HG02610 (cell line): ENCODE data around the gene ZSCAN31.
"Not testable (repeated sequence)": the region's sequence is repeated elsewhere in the genome, so short reads cannot be mapped to it uniquely, and the experiment has no call there.

Experiments used
- ATAC-seq: cut with Tn5 transposase; IDR thresholded peaks from one replicate; pipeline ENCODE4 v1.9.1; 2021; ENCODE audit warnings: mild to moderate bottlenecking, moderate library complexity; ENCODE audit not compliant: unreplicated experiment

Gene ZSCAN31

DNA sequence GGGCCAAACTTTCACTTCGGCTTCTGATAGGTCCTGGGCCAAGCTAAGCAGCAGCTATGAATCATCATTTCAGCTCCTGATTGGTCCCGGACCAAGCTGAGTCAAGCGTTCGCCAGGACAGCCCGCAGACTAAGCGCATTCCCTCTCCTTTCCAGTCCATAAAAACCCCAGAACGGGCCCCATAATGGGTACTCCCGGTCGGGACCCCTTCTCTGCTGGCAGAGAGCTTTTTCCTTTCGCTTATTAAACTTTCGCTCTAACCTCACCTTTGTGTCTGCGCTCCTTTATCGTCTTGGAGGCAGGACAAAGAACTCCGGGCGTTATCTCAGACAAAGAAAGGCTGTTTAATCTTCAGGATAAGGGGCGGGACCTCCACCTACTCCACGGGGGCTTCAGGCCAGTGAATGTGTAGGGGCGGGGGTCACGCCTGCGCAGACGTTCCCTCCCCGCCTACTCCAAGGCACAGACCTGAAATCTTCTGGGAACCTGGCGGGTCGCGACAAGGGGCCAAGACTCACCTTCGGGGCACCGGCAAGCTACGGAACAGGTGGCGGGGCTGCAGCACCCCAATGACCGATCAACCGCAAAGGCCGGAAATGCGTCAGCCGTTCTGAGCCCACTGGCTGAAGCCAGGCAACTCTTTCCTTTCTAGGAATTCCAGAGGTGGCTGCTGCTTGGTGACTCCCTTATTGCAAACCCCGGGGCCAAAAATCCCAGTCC, at the start of gene ZSCAN31:
TSS of gene ZSCAN31 (minus strand) at position 585 of the 720 bp plus-strand sequence. CDS start 6,465 bp downstream, outside the sequence.
- ATAC-seq, result peak; percentile 91

GRCh38 chr6:28384143-28384533, 48.2 kb upstream of the ZSCAN31 start:
- ATAC-seq, result no peak

- ATAC-seq, result peak; percentile 95
Measured at GRCh38 chr6:28383235-28384142, 47.5 kb upstream of the ZSCAN31 start.

DNA sequence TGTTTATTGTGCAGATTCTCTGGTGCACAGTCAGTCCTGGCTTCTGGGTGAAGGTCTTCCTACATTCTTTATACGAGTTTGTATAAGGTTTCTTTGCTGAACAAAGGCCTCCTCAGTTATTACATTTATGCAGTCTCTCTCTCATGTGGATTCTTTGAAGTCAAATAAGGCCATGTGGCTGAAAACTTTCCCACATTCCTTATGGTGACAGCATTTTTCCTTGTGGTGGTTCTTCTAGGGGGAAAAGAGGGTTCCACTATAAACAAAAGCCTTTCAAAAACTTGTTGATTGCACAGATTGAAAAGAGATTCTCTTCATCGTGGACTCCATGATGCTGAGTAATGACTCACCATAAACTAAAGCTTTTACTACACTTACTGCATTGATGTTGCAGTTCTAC, 44.4 kb upstream of the ZSCAN31 start:
- no peak for ATAC-seq

DNA sequence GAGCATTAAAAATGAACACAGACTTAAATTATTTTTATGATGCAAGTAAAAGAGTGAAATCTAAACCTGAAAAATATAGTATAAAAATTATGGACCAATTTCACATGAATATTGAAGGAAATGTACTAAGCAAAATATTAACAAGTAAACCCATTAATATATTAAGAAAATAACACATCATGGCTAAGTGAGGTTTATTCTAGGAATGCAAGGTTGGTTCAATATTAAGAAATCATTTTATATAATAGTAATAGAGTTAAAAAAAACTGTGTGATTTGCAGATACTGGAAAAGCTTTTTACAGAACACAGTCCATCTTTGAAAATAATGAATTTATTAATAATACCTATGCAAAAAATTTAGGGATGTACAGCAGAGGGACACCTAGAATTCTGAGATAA, 42.7 kb upstream of the ZSCAN31 start:
- no peak for ATAC-seq

DNA sequence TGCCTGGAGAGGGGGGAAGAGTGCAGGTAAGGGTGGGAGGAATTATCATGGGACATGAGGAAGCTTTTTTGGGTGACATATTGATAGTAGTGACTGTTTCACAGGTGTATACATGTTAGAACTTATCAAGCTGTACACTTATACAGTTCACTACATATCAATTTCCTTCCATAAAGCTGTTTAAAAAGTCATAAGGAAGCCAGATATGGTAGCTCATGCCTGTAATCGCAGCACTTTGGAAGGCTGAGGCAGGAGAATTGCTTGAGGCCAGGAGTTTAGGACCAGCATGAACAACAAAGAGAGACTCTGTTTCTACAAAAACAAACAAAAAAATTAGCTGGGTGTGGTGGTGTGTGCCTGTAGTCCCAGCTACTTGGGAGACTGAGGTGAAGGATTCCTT, 41.9 kb upstream of the ZSCAN31 start:
- no peak for ATAC-seq

GRCh38 chr6:28373925-28374324, 38.0 kb upstream of the ZSCAN31 start:
- no peak for ATAC-seq

DNA sequence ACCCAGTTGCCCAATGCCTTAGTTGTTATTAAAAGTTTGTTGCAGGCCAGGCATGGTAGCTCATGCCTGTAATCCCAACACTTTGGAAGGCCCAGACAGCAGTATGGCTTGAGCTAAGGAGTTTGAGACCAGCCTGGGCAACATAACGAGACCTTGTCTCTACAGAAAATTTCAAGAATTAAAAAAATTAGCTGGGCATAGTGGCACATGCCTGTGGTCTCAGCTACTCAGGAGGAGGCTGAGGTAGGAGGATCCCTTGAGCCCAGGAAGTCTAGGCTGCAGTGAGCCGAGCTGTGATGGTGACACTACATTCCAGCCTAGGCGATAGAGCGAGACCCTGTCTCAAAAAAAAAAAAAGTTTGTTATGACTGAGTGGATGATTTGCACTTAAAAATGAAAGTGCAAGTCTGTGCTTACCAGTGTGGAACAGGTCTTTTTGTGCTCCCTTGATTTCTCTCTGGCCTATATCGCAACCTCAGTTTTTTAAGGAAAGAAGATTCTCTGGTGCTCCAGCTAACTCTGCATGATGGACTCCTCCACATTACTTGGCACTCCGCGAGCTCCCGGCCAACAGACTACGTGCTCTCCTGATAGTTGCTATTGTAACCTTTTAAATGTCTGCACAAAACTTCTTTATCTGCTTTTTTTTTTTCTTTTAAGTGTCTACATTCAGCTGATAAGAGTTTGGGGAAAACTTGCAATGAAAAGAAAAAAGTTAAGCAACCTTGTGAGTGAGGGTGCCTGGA, 35.9 kb upstream of the ZSCAN31 start:
- ATAC-seq, result peak; percentile 86

GRCh38 chr6:28371280-28371679, 35.3 kb upstream of the ZSCAN31 start:
- ATAC-seq, result no peak

GRCh38 chr6:28370440-28370839, 34.5 kb upstream of the ZSCAN31 start:
- ATAC-seq, result no peak

GRCh38 chr6:28369463-28369862, 33.5 kb upstream of the ZSCAN31 start:
- ATAC-seq, result no peak

- ATAC-seq, result peak; percentile 70
Measured at GRCh38 chr6:28368522-28368921, 32.6 kb upstream of the ZSCAN31 start.

GRCh38 chr6:28365590-28365989, 29.6 kb upstream of the ZSCAN31 start:
- not testable (repeated sequence) for ATAC-seq

DNA sequence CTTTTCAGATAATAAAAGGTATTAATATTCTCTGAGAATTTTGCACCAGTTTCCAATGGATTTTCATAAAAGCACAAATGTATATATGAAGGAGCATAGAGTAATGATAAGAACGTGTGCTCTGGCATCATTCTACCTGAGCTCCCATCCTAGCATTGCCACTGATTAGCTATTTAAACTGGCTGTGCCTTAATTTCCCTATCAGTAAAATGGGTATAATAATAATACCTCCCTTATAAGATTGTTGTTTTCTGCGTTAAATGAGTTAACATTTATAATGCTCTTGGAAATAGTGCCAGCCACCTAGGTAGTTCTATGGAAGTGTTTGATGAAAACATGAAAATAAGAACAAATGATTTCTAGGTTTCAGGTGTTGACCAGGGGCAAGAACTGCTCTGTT, 25.0 kb upstream of the ZSCAN31 start:
- no peak for ATAC-seq

DNA sequence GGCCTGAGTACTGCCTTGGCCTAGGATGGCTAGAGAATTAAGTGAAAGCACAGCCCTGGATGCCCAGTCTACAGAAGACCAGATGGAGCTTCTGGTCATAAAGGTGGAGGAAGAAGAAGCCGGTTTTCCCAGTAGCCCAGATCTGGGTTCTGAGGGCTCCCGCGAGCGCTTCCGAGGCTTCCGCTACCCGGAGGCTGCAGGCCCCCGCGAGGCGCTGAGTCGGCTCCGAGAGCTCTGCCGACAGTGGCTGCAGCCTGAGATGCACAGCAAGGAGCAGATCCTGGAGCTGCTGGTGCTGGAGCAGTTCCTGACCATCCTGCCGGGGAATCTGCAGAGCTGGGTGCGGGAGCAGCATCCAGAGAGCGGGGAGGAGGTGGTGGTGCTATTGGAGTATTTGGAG, 23.6 kb upstream of the ZSCAN31 start:
- not testable (repeated sequence) for ATAC-seq

DNA sequence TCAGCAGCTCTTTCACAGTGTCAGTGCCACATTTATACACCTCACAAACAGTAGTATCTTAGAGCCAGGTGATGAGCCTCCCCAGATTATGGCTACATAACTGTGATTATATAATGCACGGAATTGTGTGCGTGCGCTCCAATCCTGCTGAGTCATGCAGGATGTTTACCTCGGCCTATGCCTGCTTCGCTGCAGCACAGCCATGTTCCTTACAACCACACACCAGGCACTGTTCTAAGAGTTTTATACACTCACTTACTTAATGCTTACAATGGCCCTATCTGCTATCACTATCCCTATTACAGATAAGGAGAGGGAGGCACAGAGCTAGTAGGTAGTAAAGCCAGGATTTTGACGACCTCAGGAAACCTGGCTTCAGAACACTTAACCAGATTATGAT, 21.1 kb upstream of the ZSCAN31 start:
- no peak for ATAC-seq

- no peak for ATAC-seq
Measured at GRCh38 chr6:28356666-28357020, 20.7 kb upstream of the ZSCAN31 start.

DNA sequence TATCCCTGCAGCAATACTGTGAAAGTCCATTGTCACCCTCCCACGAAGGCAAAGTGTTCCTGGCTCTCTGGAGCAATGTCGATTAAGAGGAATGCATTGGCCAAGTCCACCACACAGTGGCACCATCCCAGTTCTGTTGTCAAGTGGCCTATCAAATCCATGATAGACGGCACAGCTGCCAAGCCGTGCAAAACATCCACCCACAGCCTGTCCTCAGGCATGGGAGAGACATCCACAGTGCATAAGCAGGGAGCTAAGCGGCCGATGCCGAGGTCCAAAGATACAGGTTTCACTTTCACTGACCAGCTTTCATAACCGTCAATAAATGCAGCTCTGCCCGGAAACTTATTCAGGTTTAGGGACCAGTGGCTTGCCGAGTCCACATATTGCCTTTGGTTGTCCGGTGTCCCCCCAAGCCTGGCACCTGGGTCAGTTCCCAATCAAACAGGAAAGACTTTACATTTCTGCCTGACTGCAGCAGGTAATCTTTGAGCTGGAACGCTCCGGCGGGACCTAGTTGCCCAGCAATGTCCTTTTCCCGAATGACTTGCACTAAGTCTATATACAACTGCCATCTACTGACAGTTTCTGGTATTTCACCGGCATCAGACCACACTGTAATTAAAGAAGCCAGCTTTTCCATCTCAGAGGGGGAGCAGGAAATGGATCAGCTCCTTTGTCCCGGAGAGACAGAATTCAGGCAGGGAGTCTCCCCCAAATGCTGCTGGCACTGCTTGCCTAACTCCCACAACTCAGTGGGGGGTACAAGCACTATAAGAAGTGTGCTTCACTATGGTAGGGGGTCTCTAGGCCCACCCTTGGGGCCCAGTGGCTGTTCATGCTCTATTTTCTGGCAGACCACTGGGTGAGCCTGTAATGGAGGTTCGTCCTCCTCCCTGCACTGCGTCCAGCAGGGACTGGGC, 20.1 kb upstream of the ZSCAN31 start:
- ATAC-seq, result no peak

- ATAC-seq, result no peak
Measured at GRCh38 chr6:28354688-28355554, 19.0 kb upstream of the ZSCAN31 start.
